Esophagus squamous epithelium (tissue), 5 donors: ENCODE data around the gene OR51V1. TPM values are rescaled to one million over a fixed set of nuclear protein-coding genes. Genes with fewer than 3 reads are reported as not detected.

Experiments used
- DNase-seq: peaks from one replicate; lab custom pipeline; 2025; lab: John Stamatoyannopoulos, UW
- H3K27ac ChIP-seq, 4 donors: fragments of 200-600 bp; sonication (generic); one replicate each; pipeline ENCODE4 v1.5.1; 2016 to 2019; ENCODE audit warnings: mild to moderate bottlenecking in 1 of 4
- H3K27me3 ChIP-seq, 4 donors: fragments of 200-600 bp; sonication (generic); 1 replicate in 3 of 4; 2 replicates in 1 of 4; pipeline versions ENCODE4 v1.5.1 to v1.6.0; 2017 to 2021; ENCODE audit warnings: antibody characterized with exemption in 1 of 4
- H3K36me3 ChIP-seq, 3 donors: fragments of 200-600 bp; sonication (generic); one replicate each; pipeline ENCODE4 v1.5.1; 2016 to 2019
- H3K4me1 ChIP-seq, 3 donors: fragments of 200-600 bp; sonication (generic); one replicate each; pipeline ENCODE4 v1.5.1; 2017 to 2019
- H3K4me3 ChIP-seq, 4 donors: fragments of 200-600 bp; sonication (generic); 1 replicate in 3 of 4; 2 replicates in 1 of 4; pipeline ENCODE4 v1.5.1; 2016 to 2019; ENCODE audit warnings: mild to moderate bottlenecking in 2 of 4, moderate library complexity in 1 of 4
- H3K9me3 ChIP-seq, 3 donors: fragments of 200-600 bp; sonication (generic); one replicate each; pipeline ENCODE4 v1.5.1; 2016 to 2019
- CTCF ChIP-seq, 6 experiments: fragments of 450-650 bp in 4 of 6; fragments of 200-600 bp in 2 of 6; sonication (generic) in 2 of 6; IDR thresholded peaks; one replicate each; pipeline ENCODE4 v1.5.1; 2016 to 2019; ENCODE audit warnings: antibody characterized with exemption in 6 of 6, mild to moderate bottlenecking in 4 of 6, moderate library complexity in 4 of 6
- POLR2A ChIP-seq, 4 donors: fragments of 450-650 bp; IDR thresholded peaks; one replicate each; pipeline ENCODE4 v1.6.1; 2017; ENCODE audit warnings: antibody characterized with exemption in 4 of 4, mild to moderate bottlenecking in 4 of 4, moderate library complexity in 3 of 4
- WGBS, 2 donors: methylation state at CpG; one replicate each; pipeline ENCODE4 v1.1.5; 2018; 5-methylcytosine and 5-hydroxymethylcytosine counted together
- intact Hi-C: fragments of 100-400 bp; cut with DNase I; formaldehyde crosslinking; loops from one replicate; pipeline ENCODE4 v1.15.0; 2022
- total RNA-seq, 4 donors: library from RNA; depleted of rRNA; stranded (reverse); fragments of >200 nt; gene quantifications; one replicate each; pipeline ENCODE4 v1.1.0, GENCODE V29; 2016
- donor health status: DM: yes; HTN: yes; CAD: no.

The OR51V1 gene
- total RNA-seq, 4 donors from 2014 or later = not detected

- intact Hi-C loops = no loop called here
- H3K4me3 ChIP-seq = no peak overlapping the region
- H3K4me1 ChIP-seq = no peaks in the 10 kb centered on the region
- no peak for DNase-seq
- no peak overlapping the region for H3K27ac ChIP-seq
- H3K36me3 ChIP-seq = no peaks in the 10 kb centered on the region
- H3K27me3 ChIP-seq = no peaks in the 10 kb centered on the region
- H3K9me3 ChIP-seq = no peaks in the 10 kb centered on the region
- TF ChIP-seq POLR2A (IDR thresholded peaks at IDR 0.05) (no peak), CTCF (IDR thresholded peaks at IDR 0.05) (no peak)
- 59 to 66% methylated on average over 4 of the region's 4 CpGs for WGBS, 2 donors
Measured at GRCh38 chr11:5243816-5244180, 43.3 kb upstream of the OR51V1 start.

GRCh38 chr11:5242933-5243815 is 42.7 kb upstream of the OR51V1 start:
- intact Hi-C loops = no loop called here
- Histone ChIP-seq H3K36me3 (no peaks in the 10 kb centered on the region), H3K27me3 (no peaks in the 10 kb centered on the region), H3K4me1 (no peaks in the 10 kb centered on the region), H3K4me3 (no peak overlapping the region), H3K27ac (no peak overlapping the region), H3K9me3 (no peaks in the 10 kb centered on the region)
- WGBS, 2 donors = 65% methylated on average over 5 to 7 of the region's 7 CpGs
- TF ChIP-seq POLR2A (IDR thresholded peaks at IDR 0.05) (no peak), CTCF (IDR thresholded peaks at IDR 0.05) (no peak)
- no peak for DNase-seq

GRCh38 chr11:5242208-5242607 is 41.7 kb upstream of the OR51V1 start:
- H3K27me3 ChIP-seq = no peaks in the 10 kb centered on the region
- 48 to 55% methylated on average over 2 of the region's 2 CpGs for WGBS, 2 donors
- intact Hi-C loops = no loop called here
- H3K9me3 ChIP-seq = no peaks in the 10 kb centered on the region
- no peak overlapping the region for H3K4me3 ChIP-seq
- H3K36me3 ChIP-seq = no peaks in the 10 kb centered on the region
- TF ChIP-seq POLR2A (IDR thresholded peaks at IDR 0.05) (no peak), CTCF (IDR thresholded peaks at IDR 0.05) (no peak)
- H3K4me1 ChIP-seq = no peaks in the 10 kb centered on the region
- H3K27ac ChIP-seq = no peak overlapping the region
- DNase-seq = no peak

- intact Hi-C loops = no loop called here
- no peaks in the 10 kb centered on the region for H3K27me3 ChIP-seq
- no peak overlapping the region for H3K4me3 ChIP-seq
- TF ChIP-seq POLR2A (IDR thresholded peaks at IDR 0.05) (no peak), CTCF (IDR thresholded peaks at IDR 0.05) (no peak)
- 46 to 56% methylated on average over 3 of the region's 3 CpGs for WGBS, 2 donors
- H3K27ac ChIP-seq = no peak overlapping the region
- no peaks in the 10 kb centered on the region for H3K4me1 ChIP-seq
- no peak for DNase-seq
- no peaks in the 10 kb centered on the region for H3K36me3 ChIP-seq
- H3K9me3 ChIP-seq = no peaks in the 10 kb centered on the region
Measured at GRCh38 chr11:5241458-5241857, 41.0 kb upstream of the OR51V1 start.

- intact Hi-C loops = no loop called here
- Histone ChIP-seq H3K4me3 (no peak overlapping the region), H3K36me3 (no peaks in the 10 kb centered on the region), H3K4me1 (no peaks in the 10 kb centered on the region), H3K27me3 (no peaks in the 10 kb centered on the region), H3K27ac (no peak overlapping the region), H3K9me3 (no peaks in the 10 kb centered on the region)
- 43 to 46% methylated on average over 2 of the region's 2 CpGs for WGBS, 2 donors
- TF ChIP-seq CTCF (IDR thresholded peaks at IDR 0.05) (no peak), POLR2A (IDR thresholded peaks at IDR 0.05) (no peak)
- DNase-seq = no peak
Measured at GRCh38 chr11:5240458-5240857, 40.0 kb upstream of the OR51V1 start.
